Endometrium (tissue), 2 donors: ENCODE measurements around the gene ADGRG2.
A peak's percentile ranks its signal among the peaks of the same experiment; 100 is the strongest.

Experiments
- FAIRE-seq: peaks from 2 replicates; lab custom pipeline; 2012; peaks lifted over from hg19 to GRCh38; lab: Jason Lieb, UNC
- donor health status: control.
- donor health status: control.

ADGRG2 gene

GRCh38 chrX:18949944-18950301, 172.3 kb downstream of the ADGRG2 start:
- FAIRE-seq: no peak

GRCh38 chrX:18949291-18949943, 172.9 kb downstream of the ADGRG2 start:
- no peak for FAIRE-seq

- FAIRE-seq: no peak
These were observed 175.7 kb downstream of the ADGRG2 start for GRCh38 chrX:18946611-18947010.

DNA sequence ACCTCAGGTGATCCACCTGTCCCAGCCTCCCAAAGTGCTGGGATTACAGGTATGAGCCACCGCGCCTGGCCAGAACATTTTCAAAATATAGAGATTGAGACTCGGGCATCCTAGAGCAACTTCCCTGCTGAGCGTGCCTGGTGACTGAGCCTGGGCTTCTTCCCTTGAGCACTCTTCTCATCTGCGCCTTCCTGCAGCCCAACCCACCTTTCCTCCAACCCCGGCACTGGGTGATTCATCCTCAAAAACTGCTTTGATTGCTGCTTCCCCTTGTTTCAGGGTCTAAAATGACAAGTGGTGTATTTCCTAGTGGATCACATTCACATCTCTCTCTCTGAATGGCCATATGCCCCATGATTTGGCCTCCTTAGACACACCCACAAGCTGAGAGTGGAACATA, 176.1 kb downstream of the ADGRG2 start:
- FAIRE-seq: no peak

- FAIRE-seq: peak; percentile 18
These were observed 176.8 kb downstream of the ADGRG2 start for GRCh38 chrX:18945483-18945882.

GRCh38 chrX:18944482-18944881, 177.8 kb downstream of the ADGRG2 start:
- no peak for FAIRE-seq

DNA sequence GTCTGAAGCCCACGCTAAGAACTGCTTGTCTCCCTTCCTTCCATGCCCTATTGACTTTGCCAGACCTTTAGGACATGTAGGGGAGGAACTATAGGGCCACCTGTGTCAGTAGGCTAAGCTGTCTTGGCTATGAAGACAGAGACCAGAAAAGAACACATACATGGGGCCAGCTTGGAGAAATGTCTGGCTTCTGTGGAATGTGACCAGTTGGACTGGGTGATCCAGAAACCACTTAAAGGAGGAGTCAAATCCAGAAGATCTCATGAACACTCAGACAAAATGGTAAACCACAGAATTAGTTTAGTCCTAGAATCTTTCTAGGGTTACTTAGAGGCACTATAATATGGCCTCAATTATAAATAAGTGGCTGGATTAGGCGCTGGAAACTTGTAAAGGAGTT, 180.4 kb downstream of the ADGRG2 start:
- FAIRE-seq: no peak
